IMR-90 (cell line): ENCODE results near the gene RASAL1.

Experiments
- CEBPB ChIP-seq: IDR thresholded peaks from 2 replicates; pipeline ENCODE4 v1.6.1; 2012; ENCODE audit warnings: low read depth, low read length, improper control_type of control experiment
- CHD1 ChIP-seq: IDR thresholded peaks from 2 replicates; pipeline ENCODE4 v1.6.1; 2012; ENCODE audit warnings: low read depth, low read length, improper control_type of control experiment
- CTCF ChIP-seq: conservative IDR thresholded peaks from 2 replicates; pipeline ENCODE4 v1.5.1; 2012; ENCODE audit warnings: mild to moderate bottlenecking, low read depth, low read length, improper control_type of control experiment
- ELK1 ChIP-seq: fragments of 150-350 bp; IDR thresholded peaks from 2 replicates; pipeline ENCODE4 v1.6.1; 2016; ENCODE audit warnings: low read depth, mild to moderate bottlenecking, low read length, moderate library complexity, borderline replicate concordance
- FOS ChIP-seq: fragments of 150-350 bp; IDR thresholded peaks from 2 replicates; pipeline ENCODE4 v1.6.1; 2016; ENCODE audit warnings: low read depth, low read length
- MAFK ChIP-seq: IDR thresholded peaks from 2 replicates; pipeline ENCODE4 v1.6.1; 2012; ENCODE audit warnings: low read depth, low read length, improper control_type of control experiment
- MXI1 ChIP-seq: IDR thresholded peaks from 2 replicates; pipeline ENCODE4 v1.6.1; 2012; ENCODE audit warnings: low read depth, mild to moderate bottlenecking, low read length, moderate library complexity, borderline replicate concordance
- NFE2L2 ChIP-seq: fragments of 150-350 bp; IDR thresholded peaks from 2 replicates; pipeline ENCODE4 v1.6.1; 2016; ENCODE audit warnings: low read depth, mild to moderate bottlenecking, low read length
- POLR2A ChIP-seq: IDR thresholded peaks from 2 replicates; pipeline ENCODE4 v1.6.1; 2012; ENCODE audit warnings: mild to moderate bottlenecking, low read depth, low read length
- RAD21 ChIP-seq: IDR thresholded peaks from 2 replicates; pipeline ENCODE4 v1.6.1; 2012; ENCODE audit warnings: low read length, improper control_type of control experiment
- RCOR1 ChIP-seq: IDR thresholded peaks from 2 replicates; pipeline ENCODE4 v1.6.1; 2012; ENCODE audit warnings: mild to moderate bottlenecking, low read length, improper control_type of control experiment; ENCODE audit not compliant: insufficient replicate concordance
- RFX5 ChIP-seq: IDR thresholded peaks from 2 replicates; pipeline ENCODE4 v1.8.0; 2012; ENCODE audit warnings: low read depth, mild to moderate bottlenecking, low read length, moderate library complexity
- SMC3 ChIP-seq: fragments of 150-350 bp; IDR thresholded peaks from 2 replicates; pipeline ENCODE4 v1.6.1; 2016; ENCODE audit warnings: low read depth, mild to moderate bottlenecking, antibody characterized with exemption, low read length, moderate library complexity
- USF2 ChIP-seq: fragments of 150-350 bp; IDR thresholded peaks from 2 replicates; pipeline ENCODE4 v1.6.1; 2017; ENCODE audit warnings: mild to moderate bottlenecking, antibody characterized with exemption, low read length, low read depth

- TF ChIP-seq CTCF, result no peak
- no peak for TF ChIP-seq POLR2A
- no peak for TF ChIP-seq USF2
- TF ChIP-seq ELK1, result no peak
- no peak for TF ChIP-seq RCOR1
- no peak for TF ChIP-seq CEBPB
- TF ChIP-seq RAD21, result no peak
- no peak for TF ChIP-seq RFX5
- TF ChIP-seq FOS, result no peak
- TF ChIP-seq SMC3, result no peak
- no peak for TF ChIP-seq NFE2L2
- TF ChIP-seq MAFK, result no peak
- no peak for TF ChIP-seq MXI1
- no peak for TF ChIP-seq CHD1
These were observed 4.0 kb downstream of the RASAL1 start for GRCh38 chr12:113131556-113131955.
